Coronary artery (tissue), 2 donors: ENCODE results near the gene ADH1C.
A peak's percentile ranks its signal among the peaks of the same experiment; 100 is the strongest.
"Not testable (repeated sequence)": the region's sequence is repeated elsewhere in the genome, so short reads cannot be mapped to it uniquely, and the experiment has no call there.

Experiments
- DNase-seq: peaks from one replicate; pipeline ENCODE4 v3.0.0-alpha.2; 2017; ENCODE audit warnings: low spot score
- H3K27ac ChIP-seq, 2 donors: fragments of 200-600 bp; sonication (generic); one replicate each; pipeline ENCODE4 v1.5.1; 2016 to 2019
- H3K4me3 ChIP-seq: fragments of 200-600 bp; sonication (generic); 2 replicates; pipeline ENCODE4 v1.5.1; 2016; ENCODE audit warnings: mild to moderate bottlenecking, moderate library complexity
- CTCF ChIP-seq: fragments of 200-600 bp; sonication (generic); IDR thresholded peaks from one replicate; pipeline ENCODE4 v1.5.1; 2019; ENCODE audit warnings: antibody characterized with exemption

ADH1C gene

DNA sequence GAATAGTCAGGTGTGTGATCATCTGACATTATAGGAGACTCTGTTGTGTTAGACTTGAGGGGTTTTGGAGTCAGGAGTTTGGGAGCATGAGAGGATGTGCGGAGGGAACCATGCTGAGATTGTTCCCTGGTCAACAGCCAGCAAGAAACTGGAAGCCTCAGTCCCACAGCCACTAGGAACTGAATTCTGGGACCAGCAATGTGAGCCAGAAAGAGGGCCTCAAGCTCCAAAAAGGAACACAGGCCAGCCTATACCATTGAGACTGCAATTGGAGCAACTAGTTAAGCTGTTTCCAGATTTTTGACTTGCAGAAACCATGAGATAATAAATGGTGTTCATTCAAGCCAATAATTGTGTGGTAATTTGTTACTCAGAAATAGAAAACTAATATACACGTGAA is 22.7 kb downstream of the ADH1C start:
- Histone ChIP-seq H3K4me3 (no peak overlapping the region), H3K27ac (no peak overlapping the region)
- TF ChIP-seq CTCF: no peak
- no peak for DNase-seq

DNA sequence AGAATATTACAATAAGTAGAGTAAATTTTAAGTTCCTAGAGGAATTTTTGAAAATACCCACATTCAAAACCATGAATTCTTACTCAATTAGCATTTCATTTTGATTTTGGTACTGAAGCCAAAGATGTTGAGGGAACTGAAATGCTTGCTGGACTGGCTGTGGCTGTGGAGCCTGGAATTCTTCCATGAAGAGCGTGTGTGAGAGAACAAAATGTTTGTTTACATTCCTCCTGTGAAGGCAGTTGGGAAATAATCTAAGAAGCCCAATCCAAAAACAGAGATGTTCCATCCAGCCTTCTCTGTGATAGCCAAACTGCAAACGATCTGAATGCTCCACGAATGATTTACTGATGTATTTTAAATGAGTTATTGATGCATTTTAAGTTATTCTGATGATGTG is 27.6 kb downstream of the ADH1C start:
- DNase-seq: no peak
- Histone ChIP-seq H3K27ac (peak overlapping the region; percentile 67 to 92), H3K4me3 (peak overlapping the region; percentile 20)
- TF ChIP-seq CTCF: no peak

DNA sequence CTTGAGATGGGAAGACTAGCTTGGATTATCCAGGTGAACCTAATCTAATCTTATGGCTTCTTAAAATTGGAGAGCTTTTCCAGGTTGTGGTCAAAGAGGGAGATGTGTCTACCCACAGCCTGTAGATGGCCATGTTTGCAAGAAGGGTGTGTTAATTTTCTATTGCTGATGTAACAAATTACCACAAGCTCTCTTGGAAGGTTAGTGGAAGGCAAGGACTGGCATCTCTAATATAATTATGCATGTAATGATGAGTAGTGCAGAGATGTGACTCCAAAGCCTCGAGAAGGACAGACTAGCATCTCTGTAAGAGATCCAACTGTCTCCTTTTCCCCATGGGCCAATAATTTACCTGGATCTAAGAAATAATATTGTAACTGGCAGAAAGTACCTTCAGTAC is 28.2 kb downstream of the ADH1C start:
- DNase-seq: no peak
- TF ChIP-seq CTCF: no peak
- peak overlapping the region; percentile 5 for H3K4me3 ChIP-seq
- H3K27ac ChIP-seq: peak overlapping the region; percentile 67 to 92

DNA sequence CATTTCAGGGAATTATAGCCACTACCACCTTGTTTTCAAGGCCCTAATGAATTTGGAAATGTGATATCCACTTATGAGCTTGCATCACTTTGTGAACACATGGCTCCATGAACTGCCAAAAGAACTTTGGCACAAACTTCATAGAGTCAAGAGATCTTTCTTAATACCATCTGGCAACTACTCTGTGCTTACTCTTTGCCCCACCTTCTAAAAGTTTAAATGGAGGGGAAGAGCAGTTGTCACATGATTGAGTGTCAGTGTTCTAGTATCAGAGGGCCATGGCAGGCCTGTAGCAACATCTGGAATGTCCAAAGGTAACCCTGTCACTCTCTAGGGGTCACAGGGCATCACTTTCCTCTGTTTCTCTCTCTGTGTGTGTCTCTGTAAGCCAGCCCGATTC is 28.8 kb downstream of the ADH1C start:
- no peak for TF ChIP-seq CTCF
- no peak for DNase-seq
- Histone ChIP-seq H3K27ac (peak overlapping the region; percentile 67 to 92), H3K4me3 (no peak overlapping the region)

- H3K4me3 ChIP-seq: peak within 1 kb of the TSS; percentile 69
- TF ChIP-seq CTCF: no peak
- DNase-seq: no peak
- H3K27ac ChIP-seq: peak within 1 kb of the TSS; percentile 67 to 92
Observed at GRCh38 chr4:99321241-99322191, 31.0 kb downstream of the ADH1C start, which contains the start of gene ADH1B. Gene ADH1B, minus strand, starts transcription at chr4:99321401. Its CDS starts 70 bp downstream, at chr4:99321331.

- DNase-seq: not testable (repeated sequence)
- H3K27ac ChIP-seq: peak overlapping the region; percentile 44 to 84
- H3K4me3 ChIP-seq: peak overlapping the region; percentile 69
Observed at GRCh38 chr4:99317811-99318210, 34.7 kb downstream of the ADH1C start.

DNA sequence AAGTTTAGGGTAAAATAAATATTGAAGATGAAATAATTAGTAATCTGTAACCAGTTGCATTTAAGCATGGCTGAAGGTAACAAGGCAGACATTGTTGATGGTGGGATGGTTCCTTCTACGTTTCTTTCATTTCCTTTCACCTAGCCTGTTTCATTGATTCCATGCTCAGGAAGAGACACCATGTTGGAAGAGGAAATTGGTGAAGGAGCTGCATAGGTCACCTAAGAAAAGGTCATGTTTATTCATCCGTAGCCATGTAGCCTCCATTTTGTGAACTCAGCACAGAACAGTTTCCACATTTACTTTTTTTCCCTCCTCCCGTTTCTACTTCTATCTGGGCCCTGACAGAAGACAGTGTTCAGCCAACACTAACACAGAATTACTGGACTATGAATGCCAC is 35.2 kb downstream of the ADH1C start:
- no peak for TF ChIP-seq CTCF
- DNase-seq: no peak
- H3K27ac ChIP-seq: peak overlapping the region; percentile 44 to 84
- H3K4me3 ChIP-seq: peak overlapping the region; percentile 69
